HG02610 (cell line): Measurements from ENCODE around the gene MSANTD2.

Experiments
- ATAC-seq: cut with Tn5 transposase; IDR thresholded peaks from one replicate; pipeline ENCODE4 v1.9.1; 2021; ENCODE audit warnings: mild to moderate bottlenecking, moderate library complexity; ENCODE audit not compliant: unreplicated experiment

The MSANTD2 gene

DNA sequence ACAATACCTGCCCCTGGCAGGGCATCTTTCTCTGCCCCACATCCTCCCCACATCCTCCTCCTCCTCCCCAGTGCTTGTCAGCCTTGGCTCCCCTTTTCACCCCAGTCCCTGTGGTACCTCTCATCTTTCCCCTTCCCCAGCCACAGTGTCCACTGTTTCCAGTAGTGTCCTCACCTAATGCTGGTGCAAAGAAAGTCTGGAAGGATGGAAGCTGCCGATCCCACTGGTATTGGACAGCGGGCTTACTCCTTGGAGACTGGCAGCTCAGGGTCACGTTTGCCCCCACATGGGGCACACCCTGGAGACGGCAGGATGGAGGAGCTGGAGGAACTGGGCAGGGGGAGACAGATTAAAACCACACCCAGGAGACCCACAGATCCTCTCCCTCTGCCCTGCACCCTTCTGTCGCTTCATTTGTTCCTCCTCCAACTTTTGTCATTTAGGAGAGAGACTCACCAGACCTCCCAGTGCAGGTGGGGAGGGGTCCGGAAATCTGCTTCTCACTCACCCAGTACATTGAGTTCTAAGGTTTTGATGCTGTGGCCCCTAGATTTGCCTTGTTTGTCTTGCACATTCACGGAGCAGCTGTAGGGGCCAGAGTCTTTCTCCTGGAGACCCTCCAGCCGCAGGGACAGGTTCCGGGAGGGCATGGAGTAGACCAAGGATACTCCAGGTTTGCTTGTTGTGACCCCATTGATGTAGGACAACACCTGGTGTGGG lies 44.0 kb downstream of the MSANTD2 start:
- no peak for ATAC-seq

DNA sequence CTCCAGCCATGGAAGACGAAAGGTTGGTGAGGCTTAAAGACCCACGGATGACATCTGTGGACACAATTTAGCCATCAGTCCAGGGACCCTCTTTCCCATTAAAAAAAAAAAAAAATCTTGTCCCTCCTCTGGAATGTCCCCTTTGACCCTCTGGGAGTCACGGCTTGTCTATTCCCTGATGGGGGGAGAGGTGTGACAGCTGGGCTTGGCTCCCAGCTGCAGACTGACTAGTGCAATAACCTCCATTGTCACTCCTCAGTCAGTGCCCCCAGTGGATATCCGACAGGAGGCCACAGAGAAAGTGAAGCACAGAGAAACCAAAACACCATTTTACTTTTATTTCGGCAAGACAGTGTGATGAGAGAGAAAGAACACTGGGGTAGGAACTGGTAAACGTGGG lies 45.5 kb downstream of the MSANTD2 start:
- no peak for ATAC-seq

DNA sequence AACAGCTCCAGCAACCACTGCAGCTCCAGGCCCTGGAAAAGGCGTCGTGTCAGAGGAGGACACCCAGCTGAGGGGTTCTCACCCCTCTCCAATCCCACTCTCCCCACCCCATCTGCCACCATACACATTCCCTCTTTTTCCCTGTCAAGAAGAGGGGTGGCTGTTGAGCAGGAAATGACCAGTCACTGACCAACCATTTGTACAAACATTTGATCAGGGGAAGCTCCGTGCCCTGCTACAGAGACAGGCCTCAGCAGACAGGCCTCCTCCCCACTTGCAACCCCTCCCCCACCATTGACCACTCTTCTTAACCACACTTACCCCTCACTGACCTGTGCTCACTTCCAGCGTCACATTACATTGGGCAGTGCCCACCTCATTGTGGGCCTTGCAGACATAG lies 45.9 kb downstream of the MSANTD2 start:
- no peak for ATAC-seq

GRCh38 chr11:124753624-124754023 lies 46.6 kb downstream of the MSANTD2 start:
- ATAC-seq = no peak

DNA sequence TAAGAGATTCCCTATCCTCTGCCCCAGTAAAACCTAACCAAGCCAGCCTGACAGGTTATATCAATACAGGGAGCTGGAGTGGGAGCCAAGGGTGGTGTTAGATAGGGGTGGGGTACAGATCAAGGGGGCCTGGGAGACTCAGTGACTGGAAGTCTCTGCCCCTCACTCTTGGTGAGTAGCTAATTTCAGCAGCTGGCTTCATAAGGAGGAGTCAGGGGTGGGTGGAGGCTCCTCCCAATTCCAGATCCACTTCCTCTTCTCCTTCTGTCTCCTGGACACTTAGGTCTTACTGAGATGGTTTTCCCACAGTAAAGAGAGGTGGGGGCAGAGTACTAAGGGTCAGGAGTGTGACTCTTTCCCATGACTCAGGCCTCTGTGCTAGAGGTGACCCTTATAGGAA lies 47.0 kb downstream of the MSANTD2 start:
- no peak for ATAC-seq

DNA sequence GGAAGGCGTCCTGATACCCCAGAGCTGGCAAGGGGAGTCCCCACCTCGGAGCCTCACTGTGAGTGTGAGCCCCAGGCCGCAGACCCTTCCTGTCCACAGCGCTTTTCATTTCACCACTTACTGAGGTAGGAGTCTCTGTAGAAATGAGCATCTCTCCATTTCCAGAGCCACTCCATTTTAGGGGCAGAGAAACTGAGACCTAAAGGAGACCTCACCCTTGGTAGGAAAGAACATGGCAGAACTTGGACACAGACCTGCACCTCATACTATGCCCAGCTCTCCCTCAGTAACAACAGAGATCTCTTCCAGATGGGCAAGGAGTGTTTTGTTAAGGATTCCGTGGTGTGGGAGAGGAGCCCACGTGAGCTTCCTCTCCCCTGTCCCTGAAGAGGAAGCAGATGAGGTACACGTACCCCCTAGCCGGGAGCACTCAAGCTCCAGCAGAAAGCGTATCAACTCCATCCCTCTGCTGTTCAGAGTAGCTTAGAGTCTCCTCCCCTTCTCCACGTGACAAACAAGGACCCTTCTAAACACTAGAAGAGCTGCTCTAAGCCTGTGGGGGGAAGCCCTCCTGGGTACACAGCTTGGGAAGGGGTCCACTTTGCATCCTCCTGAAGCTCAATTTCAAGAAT lies 47.6 kb downstream of the MSANTD2 start:
- no peak for ATAC-seq

DNA sequence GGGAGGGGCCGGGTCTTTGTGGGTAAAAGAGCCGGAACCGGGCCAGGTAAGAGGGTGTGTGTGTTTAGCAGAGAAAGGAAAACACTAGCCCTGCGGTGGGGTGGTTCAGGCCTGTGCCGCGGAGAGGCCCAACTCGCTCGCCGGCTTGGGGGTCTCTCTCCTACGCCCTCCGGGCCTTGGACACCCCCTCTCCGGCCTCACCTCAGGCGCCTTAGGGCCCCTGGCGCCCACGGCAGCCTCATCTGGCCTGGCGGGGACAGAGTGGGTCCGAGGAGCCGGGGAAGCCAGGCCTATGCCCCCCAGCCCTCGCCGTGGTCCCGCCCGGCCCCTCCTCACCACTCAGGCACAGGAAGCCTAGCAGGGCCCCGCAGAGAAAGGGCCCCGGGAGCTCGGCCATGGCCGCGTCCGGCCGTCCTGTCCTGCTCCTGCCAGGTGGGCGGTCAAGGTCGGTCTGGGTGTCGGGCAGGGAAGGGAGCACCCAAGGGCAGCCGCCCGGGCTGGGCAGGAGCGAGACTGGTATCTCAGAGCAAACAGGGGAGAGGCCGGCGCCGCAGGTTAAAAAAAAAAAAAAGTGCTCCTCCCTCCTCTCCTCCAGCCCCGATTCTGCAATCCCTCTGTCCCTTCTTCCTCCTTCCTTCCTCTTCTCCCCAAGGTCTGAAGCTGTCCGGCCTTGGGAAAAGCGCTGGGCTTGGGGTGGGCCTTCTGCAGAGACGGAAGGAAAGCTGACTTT lies 48.3 kb downstream of the MSANTD2 start, which contains the start of gene VSIG2:
TSS of gene VSIG2 (minus strand) at position 515 of the 730 bp plus-strand sequence. CDS start at position 397, 118 bp downstream.
- ATAC-seq = no peak

DNA sequence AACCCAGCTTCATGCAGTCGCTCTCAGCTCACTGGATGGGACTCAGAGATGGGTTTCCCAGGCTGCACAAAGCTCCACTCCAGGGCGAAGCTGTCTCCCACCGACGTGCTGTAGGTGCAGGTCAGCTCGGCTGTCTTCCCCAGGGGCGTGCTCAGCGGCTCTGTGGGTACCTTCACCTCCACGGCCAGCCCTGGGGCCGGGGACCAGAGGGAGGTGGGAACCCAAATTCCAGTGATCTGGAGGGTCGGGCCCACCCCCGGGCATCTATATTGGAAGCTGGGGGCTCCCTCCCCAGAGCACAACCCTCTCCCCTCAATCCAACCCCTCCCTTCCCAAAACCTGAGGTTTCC lies 48.8 kb downstream of the MSANTD2 start:
- ATAC-seq = no peak

GRCh38 chr11:124749912-124750311 lies 50.3 kb downstream of the MSANTD2 start:
- no peak for ATAC-seq

DNA sequence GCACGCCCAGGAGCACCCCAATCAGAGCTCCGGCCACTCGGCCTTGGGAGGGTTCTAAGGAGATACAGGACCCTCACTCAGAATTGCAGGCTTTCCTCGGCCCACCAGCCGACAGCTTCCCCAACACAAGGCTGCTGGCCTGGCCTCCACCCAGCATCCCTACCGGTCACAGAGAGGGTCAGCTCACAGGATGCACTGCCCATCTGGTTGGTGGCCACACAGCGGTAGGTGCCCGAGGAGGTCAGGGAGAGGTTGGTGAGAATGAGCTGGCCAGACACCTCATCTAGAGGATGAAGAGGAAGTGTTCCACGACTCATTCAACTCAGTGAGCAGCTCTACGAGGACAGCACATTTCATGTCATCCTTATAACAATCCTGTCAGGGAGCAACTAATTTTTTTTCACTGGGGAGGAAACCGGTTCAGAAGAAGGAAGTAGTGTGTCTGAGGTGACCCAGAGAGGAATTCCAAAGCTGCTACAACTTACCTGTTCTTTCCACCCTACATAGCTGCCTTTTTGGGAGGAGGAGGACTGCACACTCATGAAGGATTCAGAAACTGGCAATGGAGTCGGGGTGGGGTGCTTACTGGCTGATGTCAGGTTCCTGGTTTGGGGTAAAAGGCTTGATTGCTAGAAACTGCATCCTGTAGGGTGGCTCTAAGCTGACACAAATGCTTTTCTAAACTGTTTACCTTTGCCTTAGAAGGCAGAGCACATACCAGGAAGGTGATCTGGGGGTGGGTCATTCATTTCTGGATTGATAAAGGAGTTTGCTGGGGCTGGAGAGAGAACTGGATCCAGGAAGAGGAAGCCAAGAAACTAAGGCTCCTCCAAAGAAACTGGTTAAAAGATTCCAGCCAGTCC lies 51.5 kb downstream of the MSANTD2 start:
- ATAC-seq = no peak

DNA sequence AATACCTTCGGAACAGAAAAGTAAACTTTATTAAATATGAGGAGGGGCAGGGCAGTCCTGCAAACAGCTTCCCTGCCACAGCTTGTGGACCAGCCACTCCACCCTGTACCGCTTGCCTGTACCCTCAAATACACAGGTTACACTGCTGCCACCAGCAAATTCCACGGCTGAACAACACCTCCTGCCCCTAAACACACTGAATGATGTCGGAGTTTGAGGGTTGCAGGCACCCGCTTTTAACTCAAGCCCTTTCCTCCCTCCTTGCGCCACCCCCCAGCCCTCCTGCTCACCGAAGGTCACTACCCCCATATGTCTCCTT lies 52.1 kb downstream of the MSANTD2 start:
- ATAC-seq = no peak

DNA sequence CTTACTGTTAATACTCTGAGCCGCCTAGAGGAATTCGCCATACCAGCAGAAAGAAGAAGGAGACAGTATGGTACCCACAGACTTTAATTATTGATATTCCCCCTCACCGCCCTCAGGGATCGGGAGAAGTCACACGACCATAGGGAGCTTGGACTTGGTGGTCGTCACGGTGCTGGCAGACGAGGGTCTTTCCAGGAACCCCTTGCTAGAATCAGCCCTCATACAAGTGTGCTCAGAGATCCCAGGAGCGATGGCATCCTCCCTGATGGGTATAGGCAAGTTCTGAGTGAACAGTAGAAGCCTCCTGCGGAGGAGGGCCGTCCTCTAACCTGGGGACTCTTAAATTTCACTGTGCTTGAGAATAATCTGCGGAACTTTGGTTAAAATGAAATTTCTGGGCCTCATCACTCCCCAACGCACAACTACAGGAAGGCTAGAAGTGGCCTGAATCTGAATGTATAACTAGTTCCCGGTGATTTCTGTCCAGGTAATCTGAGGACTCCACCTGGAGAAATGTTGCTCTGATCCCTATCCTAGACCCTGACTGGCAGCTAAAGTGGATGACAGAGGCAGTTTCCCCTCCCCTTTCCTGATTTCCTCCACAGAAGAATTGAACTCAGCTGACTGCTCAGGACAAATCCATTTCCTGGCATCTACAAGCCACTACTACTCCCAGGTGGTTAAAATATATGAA lies 52.7 kb downstream of the MSANTD2 start:
- ATAC-seq = no peak

GRCh38 chr11:124746621-124747243 lies 53.5 kb downstream of the MSANTD2 start:
- peak; percentile 94 for ATAC-seq

- ATAC-seq = peak; percentile 17
Observed at GRCh38 chr11:124745835-124746620, 54.2 kb downstream of the MSANTD2 start.

- no peak for ATAC-seq
Observed at GRCh38 chr11:124745270-124745834, 54.9 kb downstream of the MSANTD2 start.

- ATAC-seq = no peak
Observed at GRCh38 chr11:124743050-124743449, 57.2 kb downstream of the MSANTD2 start.

DNA sequence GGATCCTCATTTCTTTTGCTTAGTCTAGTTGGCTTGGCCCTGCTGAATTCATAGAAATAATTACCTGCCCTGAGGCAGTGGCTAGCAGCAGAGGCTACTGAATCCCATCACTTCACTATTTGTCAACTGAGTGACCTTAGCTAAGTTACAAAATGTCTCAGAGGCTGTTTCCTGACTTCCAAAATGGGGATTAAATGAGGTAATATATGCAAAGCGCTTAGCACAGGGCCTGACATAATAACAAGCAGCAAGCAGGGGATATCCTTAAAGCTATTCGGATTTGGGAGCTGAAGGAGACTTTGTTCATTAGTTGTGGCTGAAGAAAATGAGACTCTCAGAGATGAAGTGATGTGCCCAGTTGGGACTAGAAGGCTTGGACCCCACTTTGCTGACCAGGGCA lies 57.7 kb downstream of the MSANTD2 start:
- ATAC-seq = no peak

GRCh38 chr11:124740277-124740882 lies 59.8 kb downstream of the MSANTD2 start:
- peak; percentile 31 for ATAC-seq
